Activated T-helper 1 cell treated with anti-CD3 and anti-CD28 coated beads, Interleukin-12 subunit alpha, Interleukin-12 subunit beta, Interleukin-2, Interleukin-4 antibody, amounts not matched to agents 30 ng/mL and 10 ng/mL and 1 ng/mL, durations not matched to agents 14 hours and 24 hours and 36 hours (primary cell): ENCODE results near the gene TUBGCP3. TPM values are rescaled to one million over a fixed set of nuclear protein-coding genes. Genes with fewer than 3 reads are reported as not detected.

Experiments used
- DNase-seq: peaks from one replicate; pipeline ENCODE4 v3.0.0; 2021; ENCODE audit warnings: low spot score
- H3K27ac Mint-ChIP-seq: one replicate; pipeline ENCODE4 v1.8.0; 2021; ENCODE audit warnings: mild to moderate bottlenecking, mixed read lengths
- H3K27me3 Mint-ChIP-seq: one replicate; pipeline ENCODE4 v1.8.0; 2022; ENCODE audit warnings: mild to moderate bottlenecking, moderate library complexity, mixed read lengths; ENCODE audit not compliant: insufficient read depth
- H3K36me3 Mint-ChIP-seq: one replicate; pipeline ENCODE4 v1.8.0; 2021; ENCODE audit warnings: low read depth, mixed read lengths
- H3K4me1 Mint-ChIP-seq: one replicate; pipeline ENCODE4 v1.8.0; 2021; ENCODE audit warnings: low read depth, mixed read lengths
- H3K4me3 Mint-ChIP-seq: one replicate; pipeline ENCODE4 v1.8.0; 2021; ENCODE audit warnings: mild to moderate bottlenecking, moderate library complexity, mixed read lengths
- H3K9me3 Mint-ChIP-seq: one replicate; pipeline ENCODE4 v1.8.0; 2021; ENCODE audit warnings: mixed read lengths
- intact Hi-C: fragments of 100-400 bp; cut with micrococcal nuclease; formaldehyde crosslinking; loops from one replicate; pipeline ENCODE4 v1.15.1; 2024
- total RNA-seq: library from RNA; stranded (reverse); gene quantifications from 2 replicates; pipeline ENCODE4 v1.2.3, GENCODE V29; 2022

TUBGCP3 gene
- total RNA-seq, 1 donor from 2014 or later, result 67.4 TPM

GRCh38 chr13:112624602-112625430 lies 36.9 kb upstream of the TUBGCP3 start:
- peaks cover 2% of the 10 kb centered on the region for H3K27me3 Mint-ChIP-seq
- intact Hi-C loops, result no loop called here
- H3K36me3 Mint-ChIP-seq, result no peaks in the 10 kb centered on the region
- no peaks in the 10 kb centered on the region for H3K4me1 Mint-ChIP-seq
- H3K27ac Mint-ChIP-seq, result no peak overlapping the region
- no peak overlapping the region for H3K4me3 Mint-ChIP-seq
- no peaks in the 10 kb centered on the region for H3K9me3 Mint-ChIP-seq
- DNase-seq, result no peak

GRCh38 chr13:112624040-112624439 lies 36.1 kb upstream of the TUBGCP3 start:
- Mint-ChIP-seq H3K9me3 (no peaks in the 10 kb centered on the region), H3K27ac (no peak overlapping the region), H3K4me1 (no peaks in the 10 kb centered on the region), H3K27me3 (peaks cover 2% of the 10 kb centered on the region), H3K4me3 (no peak overlapping the region), H3K36me3 (no peaks in the 10 kb centered on the region)
- DNase-seq, result no peak
- intact Hi-C loops, result no loop called here

DNA sequence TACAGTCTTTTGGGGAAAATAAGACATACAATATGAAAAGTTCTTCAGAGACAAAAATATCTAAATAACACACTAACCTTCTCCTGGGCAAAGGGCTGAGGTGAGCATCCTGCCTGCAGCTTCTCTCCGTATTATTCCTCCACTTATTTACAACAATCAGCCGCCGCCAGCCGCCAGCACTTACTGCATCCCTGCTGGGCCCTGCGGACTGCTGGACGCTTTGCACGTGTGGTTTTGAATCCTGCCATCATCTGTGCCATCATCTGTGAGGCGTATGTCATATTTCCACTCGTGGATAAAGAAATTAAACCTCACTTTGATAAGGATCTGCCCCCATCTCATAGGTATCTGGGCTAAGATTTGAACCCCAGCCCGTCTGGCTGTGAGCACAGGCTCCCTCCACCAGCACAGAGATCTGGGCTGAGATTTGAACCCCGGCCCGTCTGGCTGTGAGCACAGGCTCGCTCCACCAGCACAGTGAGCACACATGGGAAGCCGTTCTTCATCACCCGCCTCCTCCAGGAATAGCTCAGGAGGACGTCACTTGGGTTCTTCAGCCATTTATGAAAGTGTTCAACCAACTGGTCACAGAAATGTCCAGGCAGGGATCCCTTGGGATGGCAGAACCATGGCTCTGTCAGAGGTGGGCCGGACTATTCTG lies 35.2 kb upstream of the TUBGCP3 start:
- intact Hi-C loops, result no loop called here
- Mint-ChIP-seq H3K4me1 (no peaks in the 10 kb centered on the region), H3K4me3 (no peak overlapping the region), H3K27ac (no peak overlapping the region), H3K36me3 (no peaks in the 10 kb centered on the region), H3K9me3 (no peaks in the 10 kb centered on the region), H3K27me3 (peaks cover 2% of the 10 kb centered on the region)
- DNase-seq, result no peak

GRCh38 chr13:112622375-112622774 lies 34.4 kb upstream of the TUBGCP3 start:
- H3K4me3 Mint-ChIP-seq, result no peak overlapping the region
- H3K36me3 Mint-ChIP-seq, result no peaks in the 10 kb centered on the region
- H3K9me3 Mint-ChIP-seq, result no peaks in the 10 kb centered on the region
- no peak for DNase-seq
- H3K27me3 Mint-ChIP-seq, result peaks cover 2% of the 10 kb centered on the region
- H3K27ac Mint-ChIP-seq, result no peak overlapping the region
- intact Hi-C loops, result no loop called here
- H3K4me1 Mint-ChIP-seq, result no peaks in the 10 kb centered on the region

- Mint-ChIP-seq H3K36me3 (no peaks in the 10 kb centered on the region), H3K9me3 (no peaks in the 10 kb centered on the region), H3K27me3 (peaks cover 2% of the 10 kb centered on the region), H3K4me1 (no peaks in the 10 kb centered on the region), H3K27ac (no peak overlapping the region), H3K4me3 (no peak overlapping the region)
- intact Hi-C loops, result no loop called here
- DNase-seq, result no peak
Observed at GRCh38 chr13:112619730-112620631, 32.0 kb upstream of the TUBGCP3 start.

GRCh38 chr13:112618501-112618900 lies 30.5 kb upstream of the TUBGCP3 start:
- no peaks in the 10 kb centered on the region for H3K9me3 Mint-ChIP-seq
- no peaks in the 10 kb centered on the region for H3K4me1 Mint-ChIP-seq
- H3K4me3 Mint-ChIP-seq, result no peak overlapping the region
- H3K27ac Mint-ChIP-seq, result no peak overlapping the region
- intact Hi-C loops, result no loop called here
- no peaks in the 10 kb centered on the region for H3K36me3 Mint-ChIP-seq
- H3K27me3 Mint-ChIP-seq, result peaks cover 7% of the 10 kb centered on the region
- no peak for DNase-seq

DNA sequence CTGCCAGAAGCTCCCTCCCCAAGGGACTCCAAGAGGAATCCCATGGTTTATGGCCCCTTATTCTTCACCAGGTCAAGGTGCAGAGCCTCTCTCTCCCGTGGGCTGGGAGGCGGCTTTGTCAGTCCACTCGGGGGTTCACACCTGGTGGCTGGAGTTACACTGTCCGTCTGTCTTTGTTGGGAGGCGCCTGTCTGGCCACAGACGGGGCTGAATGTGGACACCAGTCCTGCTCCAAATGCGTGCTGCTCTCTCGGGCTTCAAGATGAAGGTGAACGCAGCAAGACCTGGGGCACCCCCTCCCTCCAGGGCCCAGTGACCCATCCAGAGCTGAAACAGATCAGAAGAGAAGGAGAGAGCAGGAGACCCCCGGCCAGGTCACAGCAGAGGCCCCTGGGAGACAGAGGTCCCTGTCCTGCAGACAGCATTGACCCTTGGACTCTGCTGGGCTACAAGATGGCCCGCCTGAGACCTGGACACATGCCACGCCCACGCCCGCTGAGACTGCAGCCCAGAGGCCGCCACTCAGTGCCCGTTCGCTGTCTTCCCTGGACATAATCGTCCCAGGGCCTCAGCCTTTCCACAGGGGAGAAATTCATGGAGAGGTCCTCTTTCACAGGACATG lies 29.9 kb upstream of the TUBGCP3 start:
- H3K4me1 Mint-ChIP-seq, result no peaks in the 10 kb centered on the region
- no peaks in the 10 kb centered on the region for H3K9me3 Mint-ChIP-seq
- no peak overlapping the region for H3K4me3 Mint-ChIP-seq
- DNase-seq, result no peak
- peaks cover 9% of the 10 kb centered on the region for H3K27me3 Mint-ChIP-seq
- intact Hi-C loops, result loop anchor here (1.0 kb wide), 1 partner anchor 256 kb away; no protein-coding TSS in a partner anchor
- H3K36me3 Mint-ChIP-seq, result no peaks in the 10 kb centered on the region
- H3K27ac Mint-ChIP-seq, result no peak overlapping the region

GRCh38 chr13:112616586-112617362 lies 28.8 kb upstream of the TUBGCP3 start:
- Mint-ChIP-seq H3K4me1 (no peaks in the 10 kb centered on the region), H3K36me3 (no peaks in the 10 kb centered on the region), H3K27ac (no peak overlapping the region), H3K27me3 (peaks cover 7% of the 10 kb centered on the region), H3K9me3 (no peaks in the 10 kb centered on the region), H3K4me3 (no peak overlapping the region)
- intact Hi-C loops, result loop anchor here (1.0 kb wide), 1 partner anchor 258 kb away; no protein-coding TSS in a partner anchor
- DNase-seq, result no peak

DNA sequence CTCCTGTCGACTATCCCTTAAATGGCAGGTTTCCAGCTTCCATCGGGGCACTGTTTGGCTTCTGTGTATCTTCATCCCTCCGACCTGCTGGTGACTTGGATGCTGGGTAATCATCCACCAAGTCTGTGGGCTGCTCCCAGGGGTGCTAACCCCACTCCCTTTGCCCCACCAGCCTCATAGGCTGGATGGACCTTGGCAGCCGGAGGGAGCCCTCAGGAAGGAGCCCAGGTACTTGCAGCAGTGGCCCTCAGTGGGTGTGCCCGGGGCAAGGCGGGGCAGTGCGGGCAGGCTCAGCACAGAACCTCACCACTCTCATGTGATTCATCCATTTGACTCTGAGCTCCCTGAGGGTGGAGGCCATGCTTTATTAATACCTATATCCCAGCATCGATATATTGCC lies 27.4 kb upstream of the TUBGCP3 start:
- no peaks in the 10 kb centered on the region for H3K36me3 Mint-ChIP-seq
- H3K4me1 Mint-ChIP-seq, result no peaks in the 10 kb centered on the region
- no peak overlapping the region for H3K27ac Mint-ChIP-seq
- H3K27me3 Mint-ChIP-seq, result peaks cover 7% of the 10 kb centered on the region
- DNase-seq, result no peak
- H3K9me3 Mint-ChIP-seq, result no peaks in the 10 kb centered on the region
- no peak overlapping the region for H3K4me3 Mint-ChIP-seq
- intact Hi-C loops, result no loop called here

DNA sequence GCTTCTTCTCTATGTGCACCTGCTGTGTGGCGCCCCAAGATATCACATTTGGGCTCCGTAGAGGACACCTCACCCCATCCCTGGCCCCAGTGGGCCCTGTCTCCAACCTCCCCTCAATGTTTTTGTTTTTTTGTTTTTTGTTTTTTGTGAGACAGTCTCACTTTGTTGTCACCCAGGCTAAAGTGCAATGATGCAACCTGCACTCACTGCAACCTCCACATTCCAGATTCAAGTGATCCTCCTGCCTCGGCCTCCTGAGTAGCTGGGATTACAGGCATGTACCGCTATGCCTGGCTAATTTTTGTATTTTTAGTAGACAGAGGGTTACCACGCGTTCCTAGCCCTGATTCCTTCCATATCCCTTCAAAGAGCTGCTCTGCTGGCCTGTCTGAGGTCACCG lies 26.9 kb upstream of the TUBGCP3 start:
- DNase-seq, result no peak
- H3K9me3 Mint-ChIP-seq, result no peaks in the 10 kb centered on the region
- no peak overlapping the region for H3K4me3 Mint-ChIP-seq
- no peaks in the 10 kb centered on the region for H3K36me3 Mint-ChIP-seq
- H3K27me3 Mint-ChIP-seq, result peaks cover 9% of the 10 kb centered on the region
- no peaks in the 10 kb centered on the region for H3K4me1 Mint-ChIP-seq
- intact Hi-C loops, result no loop called here
- H3K27ac Mint-ChIP-seq, result no peak overlapping the region

GRCh38 chr13:112608212-112608611 lies 20.3 kb upstream of the TUBGCP3 start:
- H3K36me3 Mint-ChIP-seq, result no peaks in the 10 kb centered on the region
- intact Hi-C loops, result loop anchor here (5.0 to 10.0 kb wide), 2 partner anchors 273 to 536 kb away; no protein-coding TSS in a partner anchor
- no peak overlapping the region for H3K27ac Mint-ChIP-seq
- DNase-seq, result no peak
- peaks cover 22% of the 10 kb centered on the region for H3K27me3 Mint-ChIP-seq
- no peak overlapping the region for H3K4me3 Mint-ChIP-seq
- H3K4me1 Mint-ChIP-seq, result peaks cover 8% of the 10 kb centered on the region
- no peaks in the 10 kb centered on the region for H3K9me3 Mint-ChIP-seq
